ENCODE results near the gene MKX.

Gene MKX

DNA sequence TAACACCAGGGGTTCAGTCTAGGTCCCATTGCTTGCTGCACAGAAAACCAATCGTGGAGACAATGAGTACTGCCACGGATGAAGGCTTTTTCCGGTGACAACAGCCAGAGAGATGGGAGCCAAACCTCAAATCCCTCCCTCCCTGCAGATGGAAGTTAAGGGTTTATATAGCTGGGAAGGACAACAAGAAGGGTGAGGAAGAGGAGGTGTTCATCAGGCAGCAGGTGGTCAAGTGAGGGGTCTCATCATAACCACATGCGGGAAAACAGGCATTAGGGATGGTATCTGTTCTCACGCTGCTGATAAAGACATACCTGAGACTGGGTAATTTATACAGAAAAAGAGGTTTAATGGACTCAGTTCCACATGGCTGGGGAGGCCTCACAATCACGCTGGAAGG lies 91.3 kb downstream of the MKX start:
- DNase-seq (ENCODE audit: low read depth, low spot score) = no peak

DNA sequence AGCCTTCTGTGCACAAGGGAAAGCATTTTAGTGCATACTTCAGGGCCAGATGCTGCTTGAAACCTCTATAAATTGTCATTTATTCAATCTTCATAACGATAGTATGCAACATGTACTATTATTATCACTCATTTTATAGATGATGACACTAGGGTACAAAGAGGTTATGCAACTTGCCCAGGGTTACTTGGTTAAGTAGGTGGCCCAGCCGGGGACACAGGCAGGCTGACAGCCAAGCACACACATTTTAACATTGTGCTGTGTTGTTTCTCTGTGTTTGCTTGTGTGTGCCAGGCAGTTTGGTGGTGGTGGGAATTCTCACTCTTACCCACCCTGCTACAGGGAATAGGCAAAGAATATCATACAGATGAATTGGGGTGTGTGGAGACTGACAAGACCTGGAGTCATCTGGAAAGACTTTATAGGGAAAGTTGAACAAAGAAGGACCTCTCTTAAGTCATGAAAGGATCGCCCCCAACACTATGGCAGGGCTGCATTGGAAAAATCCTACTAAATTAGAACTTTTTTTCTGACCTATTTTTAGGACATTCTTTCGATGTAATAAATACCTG lies 98.9 kb downstream of the MKX start:
- no peak for DNase-seq (ENCODE audit: low read depth, low spot score)

DNA sequence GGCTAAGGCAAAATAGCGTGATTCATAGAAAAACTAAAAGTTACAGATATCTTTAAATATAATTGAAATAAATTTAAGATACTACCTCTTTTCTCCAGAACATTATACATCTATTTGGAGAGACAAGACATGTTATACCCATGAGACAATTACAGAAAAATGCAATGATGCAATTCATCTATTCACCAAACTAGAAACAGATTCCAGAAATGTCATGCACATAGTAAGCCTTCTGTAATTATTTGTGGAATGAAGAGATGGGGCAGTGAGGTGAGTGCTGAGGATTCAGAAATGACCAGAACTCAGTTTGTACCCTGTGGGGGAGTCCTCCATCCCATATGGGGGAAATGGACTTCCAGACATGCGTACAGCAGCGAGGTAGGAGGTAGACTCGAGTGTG lies 99.4 kb downstream of the MKX start:
- no peak for DNase-seq (ENCODE audit: low read depth, low spot score)

DNA sequence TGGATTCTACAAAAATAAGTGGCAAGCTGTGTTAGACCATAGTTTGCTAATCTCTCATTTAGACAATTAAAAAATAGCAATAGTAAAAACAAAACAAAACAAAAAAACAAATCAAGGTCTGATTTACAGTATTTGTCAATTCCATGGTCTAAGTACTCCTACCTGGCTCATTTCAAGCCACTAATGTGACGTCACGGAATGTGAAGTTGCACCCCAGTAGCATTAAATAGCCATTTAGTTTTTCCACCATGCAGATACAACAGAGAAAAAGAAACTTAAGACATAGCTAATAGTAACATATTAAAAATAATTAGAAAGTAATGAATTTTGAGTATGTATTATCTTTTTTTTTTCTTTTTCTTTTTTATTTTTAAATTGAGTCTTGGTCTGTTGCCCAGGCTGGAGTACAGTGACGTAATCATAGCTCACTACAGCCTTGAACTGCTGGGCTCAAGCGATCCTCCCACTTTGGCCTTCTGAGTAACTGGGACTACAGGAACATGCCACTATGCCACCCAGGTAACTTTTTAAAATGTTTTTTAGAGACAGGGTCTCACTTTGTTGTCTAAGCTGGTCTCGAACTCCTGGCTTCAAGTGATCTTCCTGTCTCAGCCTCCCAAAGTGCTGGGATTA lies 101.2 kb downstream of the MKX start:
- DNase-seq (ENCODE audit: low read depth, low spot score) = no peak

DNA sequence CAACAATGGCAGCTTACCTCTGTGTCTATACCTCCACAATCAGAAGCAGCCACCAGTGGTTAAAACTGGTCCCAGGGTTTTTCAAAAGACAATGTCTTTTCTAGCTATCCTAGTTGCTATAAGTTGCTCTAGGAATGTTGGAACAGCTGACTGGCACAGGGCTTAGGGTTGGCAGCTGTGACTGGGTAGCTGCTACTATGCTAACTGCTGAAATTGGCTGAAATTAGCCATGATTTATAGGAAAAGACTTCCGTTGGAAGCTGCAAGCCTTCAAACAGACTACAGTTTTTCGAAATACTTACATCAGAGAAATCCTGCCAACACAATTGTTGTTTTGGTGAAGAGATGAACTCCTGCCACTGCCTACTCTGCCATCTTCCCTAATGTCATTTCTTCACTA lies 102.3 kb downstream of the MKX start:
- DNase-seq (ENCODE audit: low read depth, low spot score) = no peak

DNA sequence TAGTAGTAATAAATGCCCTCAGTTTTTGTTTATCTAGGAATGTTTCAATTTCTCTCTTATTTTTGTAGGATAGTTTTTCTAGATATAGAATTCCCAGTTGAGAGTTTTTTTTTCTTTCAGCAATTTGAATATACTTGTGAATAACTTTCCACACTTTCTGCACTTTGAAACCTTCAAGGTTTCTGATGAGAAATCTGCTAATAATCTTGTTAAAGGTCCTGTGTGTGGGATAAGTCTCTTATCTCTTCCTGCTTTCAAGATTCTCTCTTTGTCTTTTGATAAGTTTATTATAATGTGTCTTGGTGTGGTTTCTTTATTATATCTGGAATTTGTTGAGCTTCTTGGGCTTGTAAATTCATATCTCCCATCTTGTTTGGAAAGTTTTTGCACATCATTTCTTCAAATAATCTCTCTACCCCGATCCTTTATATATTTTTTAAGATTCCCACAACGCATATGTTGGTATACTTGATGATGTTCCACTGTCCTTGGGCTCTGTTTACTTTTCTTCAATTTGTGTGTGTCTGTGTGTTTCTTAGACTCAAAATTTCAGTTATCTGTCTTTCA lies 103.5 kb downstream of the MKX start:
- no peak for DNase-seq (ENCODE audit: low read depth, low spot score)

DNA sequence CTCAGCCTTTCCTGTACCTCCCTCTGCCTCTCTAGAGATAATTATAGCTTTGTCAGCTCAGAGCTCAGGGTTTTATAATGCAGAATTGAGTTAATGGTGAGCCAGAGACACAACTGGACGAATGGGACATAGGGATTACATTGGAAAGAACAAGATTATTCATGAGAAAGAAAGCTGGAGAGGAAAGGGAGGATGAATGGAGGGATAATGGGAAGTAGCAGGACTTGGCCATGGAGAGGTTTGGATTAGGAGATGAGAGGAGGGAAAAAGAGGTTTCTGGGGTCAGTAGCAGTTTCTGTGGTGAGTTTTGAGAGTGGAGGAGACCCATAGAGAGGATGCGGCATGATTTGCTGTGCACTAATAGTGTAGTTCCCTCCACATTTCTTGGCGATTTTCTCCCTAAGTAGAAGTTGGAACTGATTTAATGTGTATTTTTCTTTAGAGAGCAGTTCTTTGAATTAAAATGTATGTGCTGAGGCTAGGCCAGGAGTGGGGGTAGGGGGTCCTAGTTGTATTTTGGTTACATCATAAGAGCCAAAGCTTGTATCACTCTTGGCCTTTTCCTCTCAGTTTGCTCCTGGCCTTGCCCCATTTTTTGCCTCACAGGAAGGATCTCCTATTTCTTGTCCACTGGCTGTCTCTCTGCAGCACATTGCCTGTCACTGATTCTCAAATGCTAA lies 107.4 kb downstream of the MKX start:
- no peak for DNase-seq (ENCODE audit: low read depth, low spot score)

DNA sequence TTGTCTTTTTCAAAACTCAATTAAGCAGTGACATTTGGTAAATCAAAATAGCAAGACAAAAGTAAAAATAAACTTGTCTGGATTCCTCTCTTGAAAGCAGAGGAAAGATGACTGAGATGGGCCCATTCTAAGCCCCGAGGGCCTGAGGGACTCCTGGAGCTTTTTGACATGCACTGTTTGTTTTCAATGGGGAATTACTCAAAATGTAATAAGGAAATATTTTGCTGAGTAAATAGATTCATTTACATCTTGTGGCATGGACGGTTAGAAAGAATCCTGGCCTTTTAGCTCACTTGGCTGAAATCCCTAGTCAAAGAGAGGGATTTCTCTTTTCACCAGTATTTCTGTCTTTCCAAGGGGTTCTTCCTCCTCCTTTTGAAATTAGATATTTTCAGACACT lies 108.0 kb downstream of the MKX start:
- no peak for DNase-seq (ENCODE audit: low read depth, low spot score)

DNA sequence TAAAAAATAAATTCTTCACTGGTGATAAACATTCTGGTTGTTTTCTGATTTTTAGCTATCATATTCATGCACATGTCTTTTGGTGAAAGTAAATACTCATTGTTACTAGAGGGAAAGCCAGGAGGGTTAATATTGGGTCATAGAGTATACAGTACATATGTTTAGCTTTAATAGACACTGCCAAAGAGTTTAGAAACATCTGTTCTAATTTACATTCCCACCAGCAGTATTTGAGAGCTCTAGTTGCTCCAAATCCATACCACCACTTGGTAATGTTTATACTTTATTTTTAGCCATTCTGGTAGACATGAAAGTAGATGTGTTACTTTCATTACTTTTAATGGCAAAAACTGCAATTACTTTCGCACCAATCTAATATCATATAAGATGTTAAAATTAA lies 108.8 kb downstream of the MKX start:
- DNase-seq (ENCODE audit: low read depth, low spot score) = no peak

DNA sequence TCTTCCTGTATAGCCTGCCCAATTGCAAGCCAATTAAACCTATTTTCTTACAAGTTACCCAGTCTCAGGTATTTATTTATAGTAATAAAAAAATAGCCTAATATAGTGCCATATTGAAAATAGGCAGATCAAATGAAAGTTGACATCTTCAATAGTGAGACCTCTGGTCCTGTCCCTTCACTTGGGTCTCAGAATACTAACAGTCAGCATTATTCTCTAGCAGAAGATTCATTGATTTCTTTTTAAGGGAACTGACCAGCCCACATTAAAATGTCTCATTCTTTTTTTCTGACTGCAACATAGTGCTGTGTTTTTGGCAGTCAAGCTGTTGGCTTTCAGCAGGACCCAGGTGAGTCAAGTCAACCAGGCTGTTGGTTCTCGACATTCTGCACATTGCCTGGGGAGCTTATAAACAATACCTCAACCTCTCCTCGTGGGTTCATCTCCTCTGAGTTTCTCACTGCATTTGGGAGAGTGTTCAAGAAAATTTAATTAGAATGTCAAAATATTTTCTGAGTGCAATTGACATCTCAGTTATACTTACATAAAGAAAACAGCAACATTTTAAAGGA lies 109.8 kb downstream of the MKX start:
- DNase-seq (ENCODE audit: low read depth, low spot score) = no peak

DNA sequence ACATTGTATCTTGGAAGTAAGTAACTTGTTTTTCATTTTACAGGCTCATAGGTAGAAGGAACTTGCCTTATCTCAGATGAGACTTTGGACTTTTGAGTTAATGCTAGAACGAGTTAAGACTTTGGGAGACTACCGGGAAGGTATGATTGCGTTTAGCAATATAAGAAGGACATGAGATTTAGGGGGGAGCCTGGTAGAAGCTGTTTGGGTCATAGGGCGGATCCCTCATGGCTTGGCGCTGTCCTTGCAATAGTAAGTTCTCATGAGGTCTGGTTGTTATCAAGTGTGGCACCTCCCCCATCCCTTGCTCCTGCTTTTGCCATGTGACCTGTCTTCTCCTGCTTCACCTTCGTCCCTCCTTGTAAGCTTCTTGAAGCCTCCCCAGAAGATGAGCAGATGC lies 110.3 kb downstream of the MKX start:
- no peak for DNase-seq (ENCODE audit: low read depth, low spot score)

DNA sequence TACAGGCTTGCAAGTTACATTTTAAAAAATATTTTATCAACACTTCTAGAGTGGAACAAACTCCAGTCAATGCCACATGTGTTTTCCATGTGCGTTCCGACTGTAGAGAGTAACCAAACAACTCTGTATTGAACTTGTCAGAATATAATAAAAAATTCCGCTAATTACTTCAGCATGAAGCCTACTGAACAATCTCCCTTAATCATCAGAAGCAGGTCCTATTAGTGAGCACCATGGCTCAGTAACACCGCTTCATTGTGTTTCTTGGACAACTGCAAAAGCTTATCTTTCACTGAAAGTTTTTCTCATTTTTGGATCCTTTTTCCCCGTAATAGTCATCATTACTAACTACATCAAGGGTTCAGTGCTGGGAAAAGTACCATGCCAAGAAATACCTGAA lies 117.0 kb downstream of the MKX start:
- peak; percentile 17 for DNase-seq (ENCODE audit: low read depth, low spot score)

DNA sequence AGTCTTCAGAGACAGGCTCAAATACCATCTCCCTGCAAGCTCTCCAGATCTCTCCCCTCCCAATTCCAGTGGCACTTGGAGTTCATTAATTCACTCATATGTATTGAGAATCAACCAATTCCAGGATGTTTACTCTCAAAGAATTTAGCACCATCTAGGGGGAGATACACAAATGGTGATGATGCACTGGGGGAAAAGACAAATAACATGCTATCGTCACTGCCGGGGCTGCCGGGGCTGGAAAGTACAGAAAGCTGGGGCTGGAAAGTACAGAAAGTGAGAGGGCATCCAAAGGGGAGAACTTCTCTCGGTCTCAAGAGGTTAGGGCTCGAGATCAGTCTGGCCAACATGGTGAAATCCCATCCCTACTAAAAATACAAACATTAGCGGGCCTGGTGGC lies 118.7 kb downstream of the MKX start:
- DNase-seq (ENCODE audit: low read depth, low spot score) = no peak

DNA sequence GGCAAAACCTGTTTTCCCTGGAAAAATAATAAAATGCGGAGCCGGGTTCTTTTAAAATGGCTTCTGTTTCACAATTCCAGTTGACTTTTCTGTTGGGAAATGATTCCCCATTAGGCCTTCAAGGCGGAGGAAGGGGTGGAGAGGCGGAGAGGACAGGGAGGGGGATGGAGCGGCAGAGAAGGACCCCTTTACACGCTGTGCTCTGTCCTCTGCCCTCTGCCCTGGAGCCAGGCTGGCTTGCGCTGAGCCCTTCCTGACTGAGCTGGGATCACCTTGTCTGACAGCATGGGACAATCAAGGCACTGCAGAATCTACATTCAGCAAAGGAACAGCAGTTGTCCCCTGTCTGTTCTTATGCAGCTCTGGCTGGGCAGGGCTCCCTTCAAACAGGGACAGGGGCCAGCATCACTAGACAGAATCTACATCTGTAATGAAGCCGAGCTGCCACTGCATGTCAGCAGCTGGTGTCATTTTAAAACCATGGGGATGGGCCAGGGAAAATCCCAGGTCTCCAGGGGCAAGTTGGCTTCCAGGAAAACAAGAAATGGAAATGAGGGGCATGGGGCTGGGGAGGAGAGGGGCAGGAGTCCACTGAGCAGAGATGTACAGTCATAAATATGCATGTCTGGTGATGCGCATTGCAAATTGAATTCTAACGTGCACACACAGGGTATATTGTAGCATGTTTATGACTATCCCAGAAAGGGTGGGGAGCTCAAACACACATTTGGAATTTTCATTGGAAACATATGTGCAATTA lies 120.0 kb downstream of the MKX start:
- no peak for DNase-seq (ENCODE audit: low read depth, low spot score)

DNA sequence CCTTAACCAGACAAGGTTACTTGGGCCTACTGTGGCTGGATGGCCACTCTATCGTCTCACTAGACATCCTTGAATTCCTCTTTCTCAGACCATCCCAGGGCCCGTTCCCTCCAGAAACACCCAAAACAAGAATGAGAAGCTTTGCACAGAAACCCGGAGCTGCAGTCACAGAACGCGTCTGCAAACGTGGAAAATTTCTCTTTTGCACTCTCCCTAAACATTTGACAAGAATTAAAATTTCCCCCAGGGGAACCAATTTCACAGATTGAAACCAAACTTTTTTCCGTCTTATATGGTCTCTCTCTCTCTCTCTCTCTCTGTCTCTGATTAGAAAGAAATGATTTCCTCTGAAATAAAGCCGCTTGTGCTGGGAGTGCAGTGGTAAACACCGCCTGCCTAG lies 120.7 kb downstream of the MKX start:
- no peak for DNase-seq (ENCODE audit: low read depth, low spot score)
